ENCODE results near the gene ADCY9.

DNA sequence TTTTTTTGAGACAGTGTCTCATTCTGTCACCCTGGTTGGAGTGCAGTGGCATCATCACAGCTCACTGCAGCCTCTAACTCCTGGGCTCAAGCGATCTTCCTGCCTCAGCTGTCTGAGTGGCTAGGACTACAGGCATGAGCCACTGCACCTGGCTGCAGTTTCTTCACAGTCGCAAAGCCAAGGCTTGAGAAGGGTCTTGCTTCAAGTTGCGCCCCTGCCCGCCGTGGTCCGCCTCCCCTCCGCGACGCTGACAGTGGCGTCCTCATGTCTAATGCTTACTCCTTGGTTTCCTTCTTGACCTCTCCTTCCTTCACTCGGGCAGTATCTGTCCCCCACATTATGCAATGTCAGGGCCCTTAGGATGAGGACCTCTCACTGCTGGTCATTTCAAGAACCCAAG lies 112.7 kb downstream of the ADCY9 start:
- TF ChIP-seq ZNF140 (tag by site-specific recombination; IDR thresholded peaks at IDR 0.05) (no peak), CTCF (tag by site-specific recombination; IDR thresholded peaks at IDR 0.05) (no peak), ZNF704 (tag by site-specific recombination; IDR thresholded peaks at IDR 0.05) (no peak), TCF7L2 (IDR thresholded peaks at IDR 0.05; ENCODE audit: borderline replicate concordance, low read depth, low read length) (no peak), ZNF701 (tag by site-specific recombination; IDR thresholded peaks at IDR 0.05) (no peak), ZNF138 (tag by site-specific recombination; IDR thresholded peaks at IDR 0.05; ENCODE audit: borderline replicate concordance) (no peak)
- TF ChIP-seq, protein P1, sequence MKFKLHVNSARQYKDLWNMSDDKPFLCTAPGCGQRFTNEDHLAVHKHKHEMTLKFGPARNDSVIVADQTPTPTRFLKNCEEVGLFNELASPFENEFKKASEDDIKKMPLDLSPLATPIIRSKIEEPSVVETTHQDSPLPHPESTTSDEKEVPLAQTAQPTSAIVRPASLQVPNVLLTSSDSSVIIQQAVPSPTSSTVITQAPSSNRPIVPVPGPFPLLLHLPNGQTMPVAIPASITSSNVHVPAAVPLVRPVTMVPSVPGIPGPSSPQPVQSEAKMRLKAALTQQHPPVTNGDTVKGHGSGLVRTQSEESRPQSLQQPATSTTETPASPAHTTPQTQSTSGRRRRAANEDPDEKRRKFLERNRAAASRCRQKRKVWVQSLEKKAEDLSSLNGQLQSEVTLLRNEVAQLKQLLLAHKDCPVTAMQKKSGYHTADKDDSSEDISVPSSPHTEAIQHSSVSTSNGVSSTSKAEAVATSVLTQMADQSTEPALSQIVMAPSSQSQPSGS (tag by site-specific recombination; IDR thresholded peaks at IDR 0.05; ENCODE audit: low read depth) = no peak
- TF ChIP-seq, protein P2, sequence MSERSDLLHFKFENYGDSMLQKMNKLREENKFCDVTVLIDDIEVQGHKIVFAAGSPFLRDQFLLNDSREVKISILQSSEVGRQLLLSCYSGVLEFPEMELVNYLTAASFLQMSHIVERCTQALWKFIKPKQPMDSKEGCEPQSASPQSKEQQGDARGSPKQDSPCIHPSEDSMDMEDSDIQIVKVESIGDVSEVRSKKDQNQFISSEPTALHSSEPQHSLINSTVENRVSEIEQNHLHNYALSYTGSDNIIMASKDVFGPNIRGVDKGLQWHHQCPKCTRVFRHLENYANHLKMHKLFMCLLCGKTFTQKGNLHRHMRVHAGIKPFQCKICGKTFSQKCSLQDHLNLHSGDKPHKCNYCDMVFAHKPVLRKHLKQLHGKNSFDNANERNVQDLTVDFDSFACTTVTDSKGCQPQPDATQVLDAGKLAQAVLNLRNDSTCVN (tag by site-specific recombination; optimal IDR thresholded peaks at IDR 0.05) = no peak
